IPS-20b (cell line): ENCODE measurements around the gene SRGAP3.

Experiments used
- H3K27ac ChIP-seq: one replicate; pipeline ENCODE4 v1.5.1; 2013; ENCODE audit warnings: low read length
- H3K27me3 ChIP-seq: 2 replicates; pipeline ENCODE4 v1.6.1; 2013; ENCODE audit warnings: mild to moderate bottlenecking, low read length, inconsistent platforms; ENCODE audit not compliant: insufficient read depth
- H3K36me3 ChIP-seq: 2 replicates; pipeline ENCODE4 v1.6.1; 2013; ENCODE audit warnings: low read depth, mild to moderate bottlenecking, inconsistent platforms, low read length, moderate library complexity; ENCODE audit not compliant: insufficient read depth
- H3K4me1 ChIP-seq: 2 replicates; pipeline ENCODE4 v1.6.1; 2013; ENCODE audit warnings: mild to moderate bottlenecking, control low read depth, inconsistent platforms, low read length, moderate library complexity; ENCODE audit not compliant: insufficient read depth
- H3K4me3 ChIP-seq: 2 replicates; pipeline ENCODE4 v1.5.1; 2013; ENCODE audit warnings: mild to moderate bottlenecking, low read length, inconsistent platforms
- H3K9ac ChIP-seq: 2 replicates; pipeline ENCODE4 v1.6.1; 2013; ENCODE audit warnings: low read depth, mild to moderate bottlenecking, inconsistent platforms, low read length, moderate library complexity
- H3K9me3 ChIP-seq: 2 replicates; pipeline ENCODE4 v1.6.1; 2013; ENCODE audit warnings: mild to moderate bottlenecking, low read depth, low read length, inconsistent platforms; ENCODE audit not compliant: insufficient read depth

Gene SRGAP3

DNA sequence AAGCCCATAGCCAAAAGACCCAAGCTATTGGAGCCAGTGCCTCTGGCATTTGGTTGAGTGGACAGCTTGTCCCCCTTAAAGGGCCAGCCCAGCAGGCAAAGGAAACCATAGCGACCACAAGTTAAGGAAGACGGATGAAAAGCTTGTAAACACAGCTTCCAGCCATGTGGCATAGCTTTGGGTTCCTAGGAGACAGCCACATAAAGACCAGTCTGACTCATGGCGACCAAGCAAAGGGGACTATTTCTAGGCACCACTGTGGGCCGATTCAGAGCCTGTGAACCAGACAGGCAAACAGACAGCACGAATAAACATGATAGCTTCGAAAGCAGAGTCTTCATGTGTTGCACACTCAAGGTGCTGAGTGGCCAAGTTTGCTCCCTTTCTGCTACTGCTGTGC lies 30.5 kb upstream of the SRGAP3 start:
- Histone ChIP-seq H3K36me3 (no peaks in the 10 kb centered on the region), H3K27ac (no peak overlapping the region), H3K9ac (peak overlapping the region; percentile 30; the same call in 1 of the 2 replicates), H3K4me1 (peaks cover 10% of the 10 kb centered on the region), H3K9me3 (no peaks in the 10 kb centered on the region), H3K4me3 (peak overlapping the region; percentile 21; the same call in 1 of the 2 replicates), H3K27me3 (no peaks in the 10 kb centered on the region)

DNA sequence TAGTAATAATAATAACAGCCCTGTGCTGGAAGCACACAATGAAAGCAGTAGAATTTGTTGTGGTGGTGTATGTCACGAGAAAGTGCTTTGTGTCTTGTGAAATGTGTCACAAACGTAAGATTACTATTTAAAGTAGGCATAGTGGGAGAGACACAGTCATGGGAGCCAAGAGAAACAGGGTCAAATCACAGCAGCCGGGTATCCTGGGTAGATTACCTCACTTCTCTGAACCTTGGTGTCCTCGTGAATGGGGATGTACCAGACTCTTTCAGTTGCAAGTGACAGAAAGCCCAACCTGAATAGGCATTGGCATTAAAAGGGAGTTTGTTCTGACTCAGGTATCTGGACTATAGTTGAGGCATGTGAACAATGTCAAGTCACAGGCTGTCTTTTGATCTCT lies 29.1 kb upstream of the SRGAP3 start:
- Histone ChIP-seq H3K4me3 (no peak overlapping the region), H3K9me3 (no peaks in the 10 kb centered on the region), H3K4me1 (peaks cover 10% of the 10 kb centered on the region), H3K27me3 (no peaks in the 10 kb centered on the region), H3K36me3 (no peaks in the 10 kb centered on the region), H3K27ac (no peak overlapping the region), H3K9ac (no peak overlapping the region)

DNA sequence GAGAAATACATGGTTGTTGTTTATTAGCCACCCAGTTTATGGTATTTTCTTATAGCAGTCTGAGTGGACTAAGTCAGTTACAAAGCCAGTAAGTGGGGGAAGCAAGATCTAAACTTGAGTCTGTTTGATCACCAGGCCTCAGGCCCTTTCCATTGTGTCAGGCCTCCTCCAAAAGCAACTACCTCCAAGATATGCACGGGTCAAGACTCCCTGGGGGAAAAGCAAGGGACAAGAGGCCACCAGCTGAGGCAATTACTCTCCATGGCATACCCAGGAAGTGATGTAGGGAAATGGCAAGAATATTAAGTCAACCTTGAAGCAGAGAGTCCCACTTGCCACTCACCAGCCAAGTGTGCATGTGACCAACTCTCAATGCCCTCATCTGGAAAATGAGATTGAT lies 28.6 kb upstream of the SRGAP3 start:
- Histone ChIP-seq H3K9me3 (no peaks in the 10 kb centered on the region), H3K27me3 (no peaks in the 10 kb centered on the region), H3K27ac (no peak overlapping the region), H3K4me1 (peaks cover 10% of the 10 kb centered on the region), H3K9ac (no peak overlapping the region), H3K4me3 (no peak overlapping the region), H3K36me3 (no peaks in the 10 kb centered on the region)

DNA sequence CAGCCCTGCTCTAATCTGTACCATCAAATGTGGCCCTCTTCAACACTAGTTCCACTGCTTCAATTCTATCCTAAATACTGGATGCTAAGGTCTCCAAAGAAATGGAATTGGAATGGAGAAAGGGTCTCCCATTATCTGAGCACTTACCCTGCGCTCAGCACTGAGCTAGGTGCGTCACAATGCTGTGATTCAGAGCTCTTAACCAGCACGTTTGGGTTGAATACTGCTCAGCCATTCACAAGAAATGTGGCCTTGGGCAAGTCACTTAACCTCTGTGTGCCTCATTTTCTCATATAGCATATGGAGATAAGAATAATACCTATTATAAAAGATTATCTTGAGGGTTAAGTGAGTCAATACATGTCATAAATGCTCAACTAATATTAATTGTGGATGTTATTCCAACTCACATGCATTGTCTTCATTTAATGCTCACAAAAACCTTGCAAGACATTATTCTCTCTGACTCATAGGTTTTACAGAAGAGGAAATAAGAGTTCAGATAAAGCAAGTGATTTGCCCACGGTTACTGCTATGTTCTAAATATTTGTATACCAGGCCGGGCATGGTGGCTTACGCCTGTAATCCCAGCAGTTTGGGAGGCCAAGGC lies 27.4 kb upstream of the SRGAP3 start:
- H3K4me3 ChIP-seq: no peak overlapping the region
- no peaks in the 10 kb centered on the region for H3K27me3 ChIP-seq
- no peaks in the 10 kb centered on the region for H3K36me3 ChIP-seq
- peaks cover 10% of the 10 kb centered on the region for H3K4me1 ChIP-seq
- H3K27ac ChIP-seq: no peak overlapping the region
- H3K9ac ChIP-seq: no peak overlapping the region
- no peaks in the 10 kb centered on the region for H3K9me3 ChIP-seq

DNA sequence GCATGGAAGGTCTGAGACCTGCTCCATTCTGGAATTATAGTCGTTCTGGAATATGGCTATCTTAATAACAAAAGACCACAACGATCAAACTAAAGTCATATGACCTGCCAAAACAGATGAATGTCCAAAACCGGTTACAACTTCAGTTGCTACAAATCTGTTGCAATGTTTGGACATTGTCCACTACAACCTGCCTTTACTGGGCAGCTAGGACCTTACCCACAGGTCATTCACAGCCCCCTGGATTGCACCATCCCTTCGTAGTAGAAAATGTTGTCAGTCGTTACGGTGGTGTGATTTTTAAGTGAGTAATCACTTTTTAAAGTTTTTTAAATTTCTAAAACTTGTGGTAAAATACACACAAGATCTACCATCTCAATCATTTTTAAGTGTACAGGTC lies 22.5 kb upstream of the SRGAP3 start:
- Histone ChIP-seq H3K4me3 (no peak overlapping the region), H3K9ac (no peak overlapping the region), H3K36me3 (no peaks in the 10 kb centered on the region), H3K27ac (no peak overlapping the region), H3K9me3 (no peaks in the 10 kb centered on the region), H3K27me3 (no peaks in the 10 kb centered on the region), H3K4me1 (no peaks in the 10 kb centered on the region)

DNA sequence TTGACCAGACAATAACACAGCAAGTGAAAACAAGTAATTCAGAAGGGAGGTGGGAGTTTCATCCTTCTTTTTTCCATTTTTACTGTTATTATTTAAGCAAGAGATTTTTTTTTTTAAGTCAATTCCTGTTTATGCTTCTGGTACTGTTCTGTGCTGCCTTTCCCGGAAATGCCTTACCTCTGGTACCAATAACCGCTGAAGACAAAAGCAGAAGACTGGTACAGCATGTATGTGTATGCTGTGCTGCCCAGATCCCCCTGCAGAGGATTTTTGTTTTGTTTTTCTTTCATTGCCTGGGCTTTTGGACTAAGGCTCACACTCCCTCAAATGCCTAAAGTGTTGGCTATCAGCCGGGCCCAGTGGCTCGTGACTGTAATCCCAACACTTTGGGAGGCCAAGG lies 21.3 kb upstream of the SRGAP3 start:
- H3K27ac ChIP-seq: no peak overlapping the region

DNA sequence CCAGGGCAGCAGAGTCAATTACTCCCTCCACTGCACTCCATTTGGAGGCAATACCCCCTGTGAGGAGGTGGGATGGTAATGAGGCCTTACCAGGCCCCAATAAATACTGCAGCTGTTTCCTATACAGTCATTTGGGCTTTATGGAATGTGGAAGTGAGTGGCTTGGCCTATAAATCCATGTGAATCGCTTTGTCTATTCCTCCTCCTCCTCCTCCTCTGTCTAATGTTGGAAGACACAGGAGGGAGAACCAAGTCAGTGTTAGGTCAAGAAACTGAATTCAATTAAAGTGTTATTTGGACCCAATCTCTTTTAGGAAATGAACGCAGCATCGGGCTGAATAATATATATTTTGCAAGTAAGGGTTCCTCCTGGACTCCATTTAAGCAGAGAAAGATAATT lies 17.3 kb upstream of the SRGAP3 start:
- Histone ChIP-seq H3K27me3 (no peaks in the 10 kb centered on the region), H3K27ac (no peak overlapping the region), H3K4me1 (no peaks in the 10 kb centered on the region), H3K9me3 (no peaks in the 10 kb centered on the region), H3K36me3 (no peaks in the 10 kb centered on the region), H3K9ac (no peak overlapping the region), H3K4me3 (no peak overlapping the region)

More for the DNA sequence above, 21.3 kb upstream of the SRGAP3 start:
- Histone ChIP-seq H3K4me3 (no peak overlapping the region), H3K36me3 (no peaks in the 10 kb centered on the region), H3K9ac (no peak overlapping the region), H3K4me1 (no peaks in the 10 kb centered on the region), H3K27me3 (no peaks in the 10 kb centered on the region), H3K9me3 (no peaks in the 10 kb centered on the region)

DNA sequence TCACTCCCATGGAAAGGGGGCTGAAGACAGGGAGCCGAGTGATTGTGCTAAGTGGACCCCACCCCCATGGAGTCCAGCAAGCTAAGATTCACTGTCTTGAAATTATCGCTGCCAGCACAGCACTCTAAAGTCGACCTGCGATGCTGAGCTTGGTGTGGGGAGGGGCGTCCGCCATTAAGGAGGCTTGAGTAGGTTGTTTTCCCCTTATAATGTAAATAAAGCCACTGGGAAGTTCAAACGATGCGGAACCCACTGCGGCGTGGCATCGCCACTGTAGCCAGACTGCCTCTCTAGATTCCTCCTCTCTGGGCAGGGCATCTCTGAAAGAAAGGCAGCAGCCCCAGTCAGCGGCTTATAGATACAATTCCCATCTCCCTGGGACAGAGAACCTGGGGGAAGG lies 10.9 kb upstream of the SRGAP3 start:
- peak overlapping the region; percentile 24; the same call in 1 of the 2 replicates for H3K4me3 ChIP-seq
- H3K36me3 ChIP-seq: no peaks in the 10 kb centered on the region
- peaks cover 7% of the 10 kb centered on the region; the same call in 1 of the 2 replicates for H3K4me1 ChIP-seq
- H3K27ac ChIP-seq: no peak overlapping the region
- H3K9ac ChIP-seq: peak overlapping the region; percentile 29; the same call in 1 of the 2 replicates
- H3K27me3 ChIP-seq: no peaks in the 10 kb centered on the region; the same call in 1 of the 2 replicates
- no peaks in the 10 kb centered on the region for H3K9me3 ChIP-seq

DNA sequence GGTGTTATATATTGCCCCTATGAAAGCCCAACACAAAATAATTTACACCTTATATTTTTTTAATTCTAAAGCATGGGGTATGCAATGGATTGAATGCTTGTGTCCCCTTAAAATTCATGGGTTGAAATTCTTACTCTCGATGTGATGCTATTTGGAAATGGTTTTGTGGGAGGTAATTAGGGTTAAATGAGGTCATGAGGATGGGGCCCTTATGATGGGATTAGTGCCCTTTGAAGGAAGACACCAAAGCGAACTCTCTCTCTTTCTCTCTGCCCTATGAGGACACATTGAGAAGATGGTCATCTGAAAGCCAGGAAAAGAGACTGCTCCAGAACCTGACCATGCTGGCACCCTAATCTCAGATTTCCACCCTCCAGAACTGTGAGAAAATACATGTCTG lies 7.6 kb upstream of the SRGAP3 start:
- Histone ChIP-seq H3K9ac (no peak overlapping the region), H3K4me3 (no peak overlapping the region), H3K4me1 (peaks cover 7% of the 10 kb centered on the region; the same call in 1 of the 2 replicates), H3K9me3 (no peaks in the 10 kb centered on the region), H3K27me3 (no peaks in the 10 kb centered on the region; the same call in 1 of the 2 replicates), H3K27ac (no peak overlapping the region), H3K36me3 (no peaks in the 10 kb centered on the region)

DNA sequence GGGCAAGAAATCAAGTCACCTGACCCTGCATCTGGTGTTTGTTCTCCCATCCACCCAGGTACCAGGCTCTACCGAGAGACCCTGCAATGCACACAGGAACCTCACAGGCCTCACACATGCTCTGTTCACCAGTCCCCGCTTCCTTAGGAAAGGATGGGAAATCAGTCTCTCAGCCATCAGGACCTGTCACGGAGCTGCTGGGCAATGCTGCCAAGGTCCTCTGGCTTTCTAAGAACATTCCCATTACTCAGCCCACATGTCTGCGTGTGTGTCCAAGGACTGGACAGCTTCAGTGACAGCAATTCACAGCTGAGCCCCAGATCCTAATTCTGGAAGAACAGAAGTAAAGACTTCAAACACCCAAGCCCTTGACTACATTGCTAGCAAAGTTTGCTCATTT lies 6.5 kb upstream of the SRGAP3 start:
- no peak overlapping the region for H3K27ac ChIP-seq
- peaks cover 7% of the 10 kb centered on the region; the same call in 1 of the 2 replicates for H3K4me1 ChIP-seq
- no peak overlapping the region for H3K9ac ChIP-seq
- no peaks in the 10 kb centered on the region; the same call in 1 of the 2 replicates for H3K27me3 ChIP-seq
- no peaks in the 10 kb centered on the region for H3K9me3 ChIP-seq
- H3K4me3 ChIP-seq: no peak overlapping the region
- no peaks in the 10 kb centered on the region for H3K36me3 ChIP-seq

DNA sequence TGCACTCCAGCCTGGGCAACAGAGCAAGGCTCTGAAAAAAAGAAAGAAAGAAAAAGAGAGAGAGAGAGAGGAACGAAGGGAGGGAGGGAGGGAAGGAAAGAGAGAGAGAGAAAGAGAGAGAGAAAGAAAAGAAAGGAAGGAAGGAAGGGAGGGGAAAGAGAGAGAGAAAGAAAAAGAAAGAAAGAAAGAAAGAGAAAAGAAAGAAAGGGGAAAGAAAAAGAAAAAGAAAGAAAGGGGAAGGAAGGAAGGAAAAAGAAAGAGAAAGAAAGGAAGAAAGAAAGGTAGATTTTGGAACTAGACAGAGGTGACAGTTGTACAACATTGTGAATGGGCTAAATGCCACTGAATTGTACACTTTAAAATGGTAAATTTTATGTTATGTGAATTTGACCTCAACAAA lies 5.3 kb upstream of the SRGAP3 start:
- H3K9me3 ChIP-seq: no peaks in the 10 kb centered on the region
- no peak overlapping the region for H3K9ac ChIP-seq

DNA sequence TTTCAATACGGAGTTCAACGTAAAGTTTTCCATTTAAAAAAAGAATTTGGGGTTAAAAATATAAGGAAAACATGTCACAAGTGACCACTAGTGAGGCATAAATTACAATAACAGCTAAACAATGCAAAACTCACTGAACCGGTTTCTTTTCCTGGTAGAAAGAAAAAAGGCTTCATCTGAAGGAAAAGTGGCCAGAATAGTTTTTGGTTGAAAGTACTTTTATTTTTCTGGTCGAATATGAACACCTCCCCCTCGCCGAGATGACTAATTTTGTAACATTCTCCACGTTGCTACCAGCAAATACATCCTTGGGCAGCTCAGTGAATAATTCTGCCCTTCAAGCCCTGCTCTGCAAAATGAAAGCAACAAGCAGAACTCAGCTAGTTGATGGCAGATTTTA lies 3.9 kb upstream of the SRGAP3 start:
- Histone ChIP-seq H3K36me3 (no peaks in the 10 kb centered on the region), H3K9ac (no peak overlapping the region), H3K9me3 (no peaks in the 10 kb centered on the region), H3K4me3 (no peak overlapping the region), H3K27ac (no peak overlapping the region), H3K4me1 (peaks cover 7% of the 10 kb centered on the region), H3K27me3 (peaks cover 10% of the 10 kb centered on the region; the same call in 1 of the 2 replicates)

More for the DNA sequence above, 5.3 kb upstream of the SRGAP3 start:
- Histone ChIP-seq H3K27ac (no peak overlapping the region), H3K36me3 (no peaks in the 10 kb centered on the region), H3K4me1 (peaks cover 6% of the 10 kb centered on the region), H3K27me3 (no peaks in the 10 kb centered on the region), H3K4me3 (no peak overlapping the region)
